HCT116 (cell line): ENCODE measurements around the gene PDCD6IP. TPM values are rescaled to one million over a fixed set of nuclear protein-coding genes. Genes with fewer than 3 reads are reported as not detected.

Experiments used
- ATAC-seq: fragments of 200-7000 bp; cut with Tn5 transposase; 2 replicates; pipeline ENCODE4 v1.9.1; 2020; ENCODE audit warnings: mild to moderate bottlenecking, moderate library complexity
- BruUV-seq: library from RNA; stranded (reverse); fragments of 400-500 nt; replicated peaks from 2 replicates; lab custom pipeline; 2021; lab: Mats Ljungman, UMichigan
- CTCF ChIA-PET: fragments of 300-600 bp; sonication (Branson Sonifier 250); formaldehyde crosslinking; loops from one replicate; lab custom pipeline; 2021; ENCODE audit warnings: antibody characterized with exemption; lab: Charles Lee
- POLR2A ChIA-PET: fragments of 300-600, 350-600 bp; sonication (Branson Sonifier 250); formaldehyde crosslinking; loops from one replicate; lab custom pipeline; 2021; ENCODE audit warnings: antibody characterized with exemption; lab: Charles Lee
- RAD21 ChIA-PET, 2 experiments: fragments of 300-600 bp; sonication (Branson Sonifier 250); formaldehyde crosslinking; loops; one replicate each; lab custom pipeline; 2023; ENCODE audit warnings: low total read pairs in 2 of 2; ENCODE audit not compliant: uncharacterized antibody in 2 of 2, unreplicated experiment in 2 of 2, low non-redundant PET in 1 of 2; lab: Charles Lee
- DNase-seq: peaks from one replicate; pipeline ENCODE4 v3.0.0-alpha.2; 2010; ENCODE audit warnings: low read depth, low spot score
- H2AFZ ChIP-seq: fragments of 200-600 bp; shearing (Covaris generic), sonication (generic); 2 replicates; pipeline ENCODE4 v1.6.1; 2017; ENCODE audit warnings: low read depth, mixed run types, mixed read lengths, antibody characterized with exemption, low read length; ENCODE audit not compliant: poor library complexity, severe bottlenecking
- H3K27ac ChIP-seq: 2 replicates; pipeline ENCODE4 v1.5.1; 2012; ENCODE audit warnings: low read depth, low read length
- H3K27me3 ChIP-seq: fragments of 200-600 bp; sonication (generic); 2 replicates; pipeline ENCODE4 v1.6.1; 2016; ENCODE audit warnings: mixed run types, low read length, mixed read lengths; ENCODE audit not compliant: insufficient read depth
- H3K36me3 ChIP-seq, 2 experiments: fragments of 200-500 bp in 1 of 2; fragments of 200-600 bp in 1 of 2; sonication (Bioruptor generic) in 1 of 2; sonication (generic) in 1 of 2; 2 replicates each; pipeline versions ENCODE4 v1.5.1 to v1.6.1; 2014 to 2016; ENCODE audit warnings: low read length in 2 of 2, inconsistent platforms in 1 of 2, mixed read lengths in 1 of 2, mixed run types in 1 of 2; ENCODE audit not compliant: insufficient read depth in 2 of 2, control insufficient read depth in 1 of 2
- H3K4me1 ChIP-seq, 2 experiments: fragments of 200-600 bp in 1 of 2; sonication (generic) in 1 of 2; 2 replicates each; pipeline versions ENCODE4 v1.5.1 to v1.6.1; 2012 to 2017; ENCODE audit warnings: low read length in 2 of 2, inconsistent platforms in 1 of 2, mild to moderate bottlenecking in 1 of 2, mixed read lengths in 1 of 2, mixed run types in 1 of 2, moderate library complexity in 1 of 2; ENCODE audit not compliant: insufficient read depth in 2 of 2, control insufficient read depth in 1 of 2
- H3K4me2 ChIP-seq: fragments of 200-600 bp; sonication (generic); 2 replicates; pipeline ENCODE4 v1.6.1; 2017; ENCODE audit warnings: mixed run types, low read length, mixed read lengths
- H3K4me3 ChIP-seq, 2 experiments: fragments of 200-600 bp in 1 of 2; sonication (generic) in 1 of 2; replicated peaks in 1 of 2; 2 replicates each; pipeline ENCODE4 v1.5.1; 2011 to 2016; ENCODE audit warnings: low read length in 2 of 2, control low read depth in 1 of 2, low read depth in 1 of 2, mild to moderate bottlenecking in 1 of 2, mixed read lengths in 1 of 2, mixed run types in 1 of 2
- H3K79me2 ChIP-seq: fragments of 200-600 bp; sonication (generic); 2 replicates; pipeline ENCODE4 v1.6.1; 2017; ENCODE audit warnings: mild to moderate bottlenecking, mixed run types, low read length, moderate library complexity, mixed read lengths; ENCODE audit not compliant: insufficient read depth
- H3K9ac ChIP-seq: fragments of 200-600 bp; sonication (generic); 2 replicates; pipeline ENCODE4 v1.6.1; 2016; ENCODE audit warnings: low read length, mixed read lengths
- H3K9me2 ChIP-seq: fragments of 200-600 bp; sonication (generic), shearing (Covaris generic); 2 replicates; pipeline ENCODE4 v1.6.1; 2017; ENCODE audit warnings: mixed run types, mild to moderate bottlenecking, moderate library complexity; ENCODE audit not compliant: insufficient read depth
- H3K9me3 ChIP-seq, 2 experiments: fragments of 200-500 bp in 1 of 2; fragments of 200-600 bp in 1 of 2; sonication (Bioruptor generic) in 1 of 2; sonication (generic) in 1 of 2; 2 replicates each; pipeline ENCODE4 v1.6.1; 2014 to 2017; ENCODE audit warnings: low read length in 2 of 2, mixed read lengths in 2 of 2, inconsistent platforms in 1 of 2, low read depth in 1 of 2, mild to moderate bottlenecking in 1 of 2, mixed run types in 1 of 2, moderate library complexity in 1 of 2; ENCODE audit not compliant: control insufficient read depth in 1 of 2, insufficient read depth in 1 of 2
- H4K20me1 ChIP-seq: fragments of 200-600 bp; sonication (generic), shearing (Covaris generic); 2 replicates; pipeline ENCODE4 v1.6.1; 2017; ENCODE audit warnings: mixed run types, mild to moderate bottlenecking, moderate library complexity; ENCODE audit not compliant: insufficient read depth
- ATF3 ChIP-seq: IDR thresholded peaks from 2 replicates; pipeline ENCODE4 v1.6.1; 2012
- CBX3 ChIP-seq: IDR thresholded peaks from 2 replicates; pipeline ENCODE4 v1.6.1; 2012; ENCODE audit warnings: low read depth
- CTCF ChIP-seq, 3 experiments: fragments of 200-600 bp in 1 of 3; sonication (generic) in 1 of 3; IDR thresholded peaks in 2 of 3; conservative IDR thresholded peaks in 1 of 3; 2 replicates each; pipeline ENCODE4 v1.5.1; 2012 to 2017; ENCODE audit warnings: low read depth in 2 of 3, low read length in 2 of 3, antibody characterized with exemption in 1 of 3, borderline replicate concordance in 1 of 3, control low read depth in 1 of 3, mild to moderate bottlenecking in 1 of 3, mixed read lengths in 1 of 3, mixed run types in 1 of 3, moderate library complexity in 1 of 3; ENCODE audit not compliant: insufficient read depth in 1 of 3
- EGR1 ChIP-seq: IDR thresholded peaks from 2 replicates; pipeline ENCODE4 v1.6.1; 2012; ENCODE audit warnings: low read depth
- ELF1 ChIP-seq: IDR thresholded peaks from 2 replicates; pipeline ENCODE4 v1.6.1; 2012; ENCODE audit warnings: low read depth, borderline replicate concordance
- EZH2 ChIP-seq: fragments of 200-600 bp; sonication (generic); IDR thresholded peaks from 2 replicates; pipeline ENCODE4 v1.6.1; 2017; ENCODE audit warnings: antibody characterized with exemption, mixed run types
- FOSL1 ChIP-seq: IDR thresholded peaks from 2 replicates; pipeline ENCODE4 v1.6.1; 2012; ENCODE audit warnings: low read depth
- JUND ChIP-seq: IDR thresholded peaks from 2 replicates; pipeline ENCODE4 v1.6.1; 2012
- MAX ChIP-seq: IDR thresholded peaks from 2 replicates; pipeline ENCODE4 v1.6.1; 2012
- POLR2A ChIP-seq: IDR thresholded peaks from 2 replicates; pipeline ENCODE4 v1.7.0; 2011; ENCODE audit warnings: borderline replicate concordance; ENCODE audit not compliant: insufficient read depth, insufficient read length; ENCODE audit errors: extremely low read depth
- POLR2AphosphoS5 ChIP-seq: IDR thresholded peaks from 2 replicates; pipeline ENCODE4 v1.6.1; 2011; ENCODE audit warnings: mild to moderate bottlenecking, low read depth, low read length, moderate library complexity
- RAD21 ChIP-seq: IDR thresholded peaks from 2 replicates; pipeline ENCODE4 v1.6.1; 2012; ENCODE audit warnings: low read depth, mild to moderate bottlenecking
- REST ChIP-seq: IDR thresholded peaks from 2 replicates; pipeline ENCODE4 v1.6.1; 2012; ENCODE audit warnings: low read depth
- SIN3A ChIP-seq: IDR thresholded peaks from 2 replicates; pipeline ENCODE4 v1.6.1; 2012; ENCODE audit warnings: low read depth
- SP1 ChIP-seq: IDR thresholded peaks from 2 replicates; pipeline ENCODE4 v1.6.1; 2012; ENCODE audit warnings: low read depth
- TCF7L2 ChIP-seq: IDR thresholded peaks from 2 replicates; pipeline ENCODE4 v1.7.0; 2011; ENCODE audit warnings: borderline replicate concordance, inconsistent platforms; ENCODE audit not compliant: insufficient read depth, insufficient read length; ENCODE audit errors: extremely low read depth
- YY1 ChIP-seq: IDR thresholded peaks from 2 replicates; pipeline ENCODE4 v1.6.1; 2011; ENCODE audit warnings: low read length, low read depth, moderate library complexity, mild to moderate bottlenecking; ENCODE audit not compliant: insufficient replicate concordance; ENCODE audit errors: extremely low read depth
- ZBTB33 ChIP-seq: IDR thresholded peaks from 2 replicates; pipeline ENCODE4 v1.6.1; 2011; ENCODE audit warnings: mild to moderate bottlenecking, low read length, moderate library complexity; ENCODE audit not compliant: insufficient replicate concordance; ENCODE audit errors: extremely low read depth
- ZFX ChIP-seq: fragments of 450-650 bp; IDR thresholded peaks from 2 replicates; pipeline ENCODE4 v1.6.1; 2017
- ZNF274 ChIP-seq: fragments of 200-500 bp; sonication (Bioruptor generic); IDR thresholded peaks from 2 replicates; pipeline ENCODE4 v1.6.1; 2014; ENCODE audit warnings: mild to moderate bottlenecking, low read depth, low read length, inconsistent platforms
- intact Hi-C: fragments of 100-400 bp; cut with micrococcal nuclease; formaldehyde crosslinking; loops from 2 replicates; pipeline ENCODE4 v1.10.0; 2022
- total RNA-seq: library from RNA; stranded (reverse); gene quantifications from one replicate; pipeline ENCODE4 v1.2.1, GENCODE V29; 2021; ENCODE audit not compliant: unreplicated experiment

Gene PDCD6IP
- total RNA-seq, 1 experiment from 2014 or later, result 241 TPM

- H3K4me3 ChIP-seq, result no peak overlapping the region
- no peaks in the 10 kb centered on the region for H3K79me2 ChIP-seq
- CTCF ChIA-PET, result no interaction called here
- POLR2A ChIA-PET, result no interaction called here
- H4K20me1 ChIP-seq, result no peaks in the 10 kb centered on the region
- BruUV-seq, result no TSS peak
- H2AFZ ChIP-seq, result no peak overlapping the region
- no peak overlapping the region for H3K27ac ChIP-seq
- H3K4me2 ChIP-seq, result no peak overlapping the region
- no peaks in the 10 kb centered on the region for H3K27me3 ChIP-seq
- RAD21 ChIA-PET, result no interaction called here
- intact Hi-C loops, result no loop called here
- TF ChIP-seq CBX3 (no peak), POLR2AphosphoS5 (no peak), ATF3 (no peak), ZBTB33 (no peak), ZNF274 (no peak), POLR2A (no peak), SIN3A (no peak), EGR1 (no peak), ELF1 (no peak), MAX (no peak), EZH2 (no peak), CTCF (IDR thresholded peaks at IDR 0.05 in 2 of 3, conservative IDR thresholded peaks at IDR 0.05 in 1 of 3; ENCODE audit: borderline replicate concordance in 1 of 3, insufficient read depth in 1 of 3, low read depth in 2 of 3, low read length in 2 of 3) (no peak), YY1 (no peak), SP1 (no peak), JUND (no peak), TCF7L2 (no peak), RAD21 (no peak), REST (no peak), FOSL1 (no peak), ZFX (no peak)
- no peak for ATAC-seq
- no peak for DNase-seq
- H3K9me2 ChIP-seq, result no peaks in the 10 kb centered on the region
- H3K9ac ChIP-seq, result no peak overlapping the region
- H3K36me3 ChIP-seq, result no peaks in the 10 kb centered on the region
- no peaks in the 10 kb centered on the region for H3K9me3 ChIP-seq
- no peaks in the 10 kb centered on the region for H3K4me1 ChIP-seq
Measured at GRCh38 chr3:33900440-33900808, 102.0 kb downstream of the PDCD6IP start.
